HG03460 (cell line): Measurements from ENCODE around the gene MS4A12.
"Not testable (repeated sequence)": the region's sequence is repeated elsewhere in the genome, so short reads cannot be mapped to it uniquely, and the experiment has no call there.

ENCODE experiments used
- ATAC-seq: cut with Tn5 transposase; IDR thresholded peaks from one replicate; pipeline ENCODE4 v1.9.1; 2021; ENCODE audit not compliant: unreplicated experiment

The MS4A12 gene

GRCh38 chr11:60511393-60511792, 18.8 kb downstream of the MS4A12 start:
- no peak for ATAC-seq

GRCh38 chr11:60512651-60513225, 20.2 kb downstream of the MS4A12 start:
- ATAC-seq = no peak

GRCh38 chr11:60513496-60514460, 21.2 kb downstream of the MS4A12 start:
- no peak for ATAC-seq

GRCh38 chr11:60515144-60515855, 22.7 kb downstream of the MS4A12 start, which contains the start of gene MS4A13:
Gene MS4A13 (plus strand): TSS chr11:60515392. CDS start chr11:60518084, 2,692 bp downstream.
- ATAC-seq = no peak

- ATAC-seq = no peak
These were observed 35.9 kb downstream of the MS4A12 start for GRCh38 chr11:60528465-60528864.

GRCh38 chr11:60528934-60529333, 36.4 kb downstream of the MS4A12 start:
- ATAC-seq = no peak

- ATAC-seq = no peak
These were observed 38.0 kb downstream of the MS4A12 start for GRCh38 chr11:60530454-60531100.

GRCh38 chr11:60532383-60532782, 39.8 kb downstream of the MS4A12 start:
- not testable (repeated sequence) for ATAC-seq

GRCh38 chr11:60538627-60539026, 46.0 kb downstream of the MS4A12 start:
- not testable (repeated sequence) for ATAC-seq

GRCh38 chr11:60544077-60544476, 51.5 kb downstream of the MS4A12 start:
- no peak for ATAC-seq
